HepG2 (cell line): Measurements from ENCODE around the gene GPR25. TPM values are rescaled to one million over a fixed set of nuclear protein-coding genes. Genes with fewer than 3 reads are reported as not detected.

ENCODE experiments used
- ATAC-seq: fragments of 200-7000 bp; cut with Tn5 transposase; 3 replicates; pipeline ENCODE4 v1.9.1; 2020; ENCODE audit warnings: mild to moderate bottlenecking, moderate library complexity
- BruUV-seq: library from RNA; stranded (reverse); fragments of 400-500 nt; replicated peaks from 2 replicates; lab custom pipeline; 2021; lab: Mats Ljungman, UMichigan
- CTCF ChIA-PET: fragments of 300-600 bp; formaldehyde crosslinking; extraction: SDS; loops from one replicate; lab custom pipeline; 2021; ENCODE audit warnings: low total read pairs, inconsistent platforms, low intra/inter-chr PET ratio; lab: Yijun Ruan, JAX
- POLR2A ChIA-PET: fragments of 350-600 bp; sonication (Branson Sonifier 250); formaldehyde crosslinking; loops from one replicate; lab custom pipeline; 2020; ENCODE audit warnings: antibody characterized with exemption, inconsistent platforms; lab: Yijun Ruan, JAX
- DNase-seq: peaks from one replicate; pipeline ENCODE4 v3.0.0-alpha.2; 2015; ENCODE audit warnings: low spot score
- FAIRE-seq: peaks from 3 replicates; lab custom pipeline; 2011; peaks lifted over from hg19 to GRCh38; lab: Jason Lieb, UNC
- H2AFZ ChIP-seq: one replicate; pipeline ENCODE4 v1.6.1; 2011; ENCODE audit warnings: low read length, inconsistent platforms
- H3K27ac ChIP-seq: fragments of 300-600 bp; 3 replicates; pipeline ENCODE4 v1.8.0; 2011; ENCODE audit warnings: mixed run types, mild to moderate bottlenecking, mixed read lengths, low read length, inconsistent platforms; ENCODE audit not compliant: insufficient read depth; ENCODE audit errors: extremely low read length
- H3K27me3 ChIP-seq, 2 experiments: fragments of 200-600 bp in 1 of 2; 2 replicates in 1 of 2; 3 replicates in 1 of 2; pipeline versions ENCODE4 v1.6.0 to v1.8.0; 2011; ENCODE audit warnings: low read length in 2 of 2, mild to moderate bottlenecking in 2 of 2, moderate library complexity in 2 of 2, inconsistent platforms in 1 of 2; ENCODE audit not compliant: insufficient read depth in 2 of 2, control insufficient read depth in 1 of 2
- H3K36me3 ChIP-seq, 2 experiments: fragments of 200-600 bp in 1 of 2; replicated peaks in 1 of 2; 2 replicates in 1 of 2; 3 replicates in 1 of 2; pipeline versions ENCODE4 v1.5.1 to v1.8.0; 2011; ENCODE audit warnings: low read length in 2 of 2, inconsistent platforms in 1 of 2; ENCODE audit not compliant: insufficient read depth in 2 of 2, control insufficient read depth in 1 of 2
- H3K4me1 ChIP-seq: 2 replicates; pipeline ENCODE4 v1.5.1; 2012; ENCODE audit warnings: low read length, inconsistent platforms; ENCODE audit not compliant: insufficient read depth
- H3K4me2 ChIP-seq: 2 replicates; pipeline ENCODE4 v1.6.0; 2011; ENCODE audit warnings: low read depth, low read length, inconsistent platforms
- H3K4me3 ChIP-seq, 3 experiments: fragments of 200-600 bp in 1 of 3; sonication (generic), shearing (Covaris generic) in 1 of 3; replicated peaks in 1 of 3; 2 replicates each; pipeline ENCODE4 v1.5.1; 2011 to 2016; ENCODE audit warnings: low read length in 3 of 3, inconsistent platforms in 2 of 3, low read depth in 2 of 3, mild to moderate bottlenecking in 2 of 3, control low read depth in 1 of 3, mixed read lengths in 1 of 3; ENCODE audit not compliant: insufficient read depth in 1 of 3
- H3K79me2 ChIP-seq: one replicate; pipeline ENCODE4 v1.6.1; 2011; ENCODE audit warnings: low read length, inconsistent platforms; ENCODE audit not compliant: insufficient read depth
- H3K9ac ChIP-seq: 2 replicates; pipeline ENCODE4 v1.6.0; 2011; ENCODE audit warnings: mild to moderate bottlenecking, low read depth, low read length, inconsistent platforms; ENCODE audit not compliant: insufficient read depth
- H3K9me3 ChIP-seq: 2 replicates; pipeline ENCODE4 v1.5.1; 2012; ENCODE audit warnings: mild to moderate bottlenecking, low read length
- H4K20me1 ChIP-seq: 2 replicates; pipeline ENCODE4 v1.6.0; 2011; ENCODE audit warnings: inconsistent platforms, mild to moderate bottlenecking, low read length, moderate library complexity; ENCODE audit not compliant: insufficient read depth
- FUBP1 ChIP-seq: sonication (generic); formaldehyde crosslinking; IDR thresholded peaks from 2 replicates; pipeline ENCODE4 v1.5.1; 2020; ENCODE audit warnings: missing genetic modification reagents, mild to moderate bottlenecking, borderline replicate concordance
- HIC2 ChIP-seq: sonication (generic); formaldehyde crosslinking; IDR thresholded peaks from 2 replicates; pipeline ENCODE4 v1.9.0; 2022; ENCODE audit warnings: low read depth, missing genetic modification reagents
- MTF2 ChIP-seq: sonication (generic); formaldehyde crosslinking; IDR thresholded peaks from 2 replicates; pipeline ENCODE4 v1.5.0; 2020; ENCODE audit warnings: missing genetic modification reagents, borderline replicate concordance
- PATZ1 ChIP-seq: sonication (generic); formaldehyde crosslinking; IDR thresholded peaks from 2 replicates; pipeline ENCODE4 v1.4.0; 2020; ENCODE audit warnings: missing genetic modification reagents
- SPEN ChIP-seq: sonication (generic); formaldehyde crosslinking; IDR thresholded peaks from 2 replicates; pipeline ENCODE4 v1.5.1; 2020; ENCODE audit warnings: low read depth, mild to moderate bottlenecking, missing genetic modification reagents
- ZC3H13 ChIP-seq: sonication (generic); formaldehyde crosslinking; IDR thresholded peaks from 2 replicates; pipeline ENCODE4 v1.8.1; 2023; ENCODE audit warnings: mild to moderate bottlenecking, missing genetic modification reagents, moderate library complexity
- ZFP62 ChIP-seq: sonication (generic); formaldehyde crosslinking; IDR thresholded peaks from 2 replicates; pipeline ENCODE4 v1.4.0; 2020; ENCODE audit warnings: missing genetic modification reagents
- ZNF776 ChIP-seq: sonication (generic); formaldehyde crosslinking; IDR thresholded peaks from 2 replicates; pipeline ENCODE4 v1.4.0; 2020; ENCODE audit warnings: mild to moderate bottlenecking, missing genetic modification reagents
- ZNF839 ChIP-seq: sonication (generic); formaldehyde crosslinking; IDR thresholded peaks from 2 replicates; pipeline ENCODE4 v1.4.0; 2020; ENCODE audit warnings: missing genetic modification reagents, mild to moderate bottlenecking, borderline replicate concordance
- ZNF879 ChIP-seq: sonication (generic); formaldehyde crosslinking; IDR thresholded peaks from 2 replicates; pipeline ENCODE4 v1.8.1; 2023; ENCODE audit warnings: missing genetic modification reagents
- WGBS: methylation state at CpG from one replicate; pipeline ENCODE4 v1.1.6; 2017; ENCODE audit warnings: low lambda C conversion rate; 5-methylcytosine and 5-hydroxymethylcytosine counted together
- in situ Hi-C: cut with HindIII; loops from 2 replicates; pipeline ENCODE4 v1.10.0; 2017; ENCODE audit warnings: low pct_unique_long_range_greater_than_20kb; ENCODE audit not compliant: extremely low pct_ligation_motif_present
- intact Hi-C: fragments of 100-400 bp; cut with micrococcal nuclease; formaldehyde crosslinking; loops from one replicate; pipeline ENCODE4 v1.10.0; 2022; ENCODE audit not compliant: unreplicated experiment
- polyA plus RNA-seq, 8 experiments: library from polyadenylated mRNA; depleted of rRNA in 3 of 8; stranded (reverse) in 7 of 8; unstranded in 1 of 8; fragments of >200 nt; fragmentation: Illumina TruSeq in 4 of 8; extraction: Trizol in 4 of 8; gene quantifications; 2 replicates each; pipeline versions ENCODE4 v1.2.1 to v1.2.3, GENCODE V29; 2011 to 2016; ENCODE audit warnings: low read depth in 4 of 8, missing spikeins in 1 of 8, mixed read lengths in 1 of 8; ENCODE audit not compliant: insufficient read depth in 1 of 8
- total RNA-seq, 5 experiments: library from RNA; depleted of rRNA; stranded (reverse); fragments of >200 nt; fragmentation: Illumina TruSeq; extraction: Trizol; gene quantifications; 2 replicates each; pipeline ENCODE4 v1.2.3, GENCODE V29; 2016; ENCODE audit warnings: low read depth in 1 of 5

GPR25 gene
- total and polyA plus RNA-seq, 2 of the 13 experiments (the other 11 are each of a cell fraction or from before 2014, with no cell fraction given) = not detected

- TF ChIP-seq HIC2 (no peak), ZNF839 (CRISPR knock-in tag) (no peak)
Observed at GRCh38 chr1:200867018-200867811, 5.6 kb upstream of the GPR25 start (continued).

- no peak for DNase-seq
- Histone ChIP-seq H2AFZ (no peak overlapping the region), H3K4me1 (peaks cover 9% of the 10 kb centered on the region; the same call in 1 of the 2 replicates), H3K9me3 (no peaks in the 10 kb centered on the region), H3K9ac (no peak overlapping the region), H3K4me2 (no peak overlapping the region), H3K4me3 (no peak overlapping the region), H3K79me2 (no peaks in the 10 kb centered on the region), H3K36me3 (no peaks in the 10 kb centered on the region), H3K27ac (no peak overlapping the region), H4K20me1 (no peaks in the 10 kb centered on the region), H3K27me3 (peaks cover 1 to 10% of the 10 kb centered on the region in 2 experiments; a peak in 2 of 5 replicates)
- 62% methylated on average over 5 of the region's 5 CpGs for WGBS
- ChIA-PET POLR2A (no interaction called here), CTCF (no interaction called here)
- no TSS peak for BruUV-seq
- no peak; the same call in 2 of the 3 replicates for ATAC-seq
- in situ Hi-C loops (no loop called here), intact Hi-C loops (no loop called here)
- TF ChIP-seq ZC3H13 = no peak
- TF ChIP-seq MTF2 (CRISPR knock-in tag) = no peak
- no peak for TF ChIP-seq ZNF879 (CRISPR knock-in tag)
- TF ChIP-seq PATZ1 = no peak
- no peak for TF ChIP-seq ZFP62 (CRISPR knock-in tag)
- no peak for TF ChIP-seq SPEN (CRISPR knock-in tag)
- no peak for TF ChIP-seq FUBP1 (CRISPR knock-in tag)
- no peak for TF ChIP-seq ZNF776 (CRISPR knock-in tag)
- FAIRE-seq = no peak
Observed at GRCh38 chr1:200869376-200869752, 3.4 kb upstream of the GPR25 start.
